GM18505 (cell line): Measurements from ENCODE around the gene GLIPR1.

Source experiments
- ATAC-seq: cut with Tn5 transposase; IDR thresholded peaks from one replicate; pipeline ENCODE4 v1.9.1; 2021; ENCODE audit not compliant: unreplicated experiment
- POLR2A ChIP-seq: IDR thresholded peaks from 4 replicates; pipeline ENCODE4 v1.6.1; 2011; ENCODE audit warnings: borderline replicate concordance; ENCODE audit not compliant: insufficient read depth, insufficient read length; ENCODE audit errors: extremely low read depth

Gene GLIPR1

GRCh38 chr12:75550401-75551240 is 70.1 kb downstream of the GLIPR1 start:
- ATAC-seq, result no peak
- TF ChIP-seq POLR2A, result no peak

GRCh38 chr12:75551477-75551876 is 70.9 kb downstream of the GLIPR1 start:
- TF ChIP-seq POLR2A, result no peak
- ATAC-seq, result no peak

GRCh38 chr12:75553398-75553797 is 72.8 kb downstream of the GLIPR1 start:
- no peak for ATAC-seq

More at GRCh38 chr12:75553398-75553797, 72.8 kb downstream of the GLIPR1 start:
- TF ChIP-seq POLR2A, result no peak
